ENCODE measurements around the gene OASL.

The OASL gene

DNA sequence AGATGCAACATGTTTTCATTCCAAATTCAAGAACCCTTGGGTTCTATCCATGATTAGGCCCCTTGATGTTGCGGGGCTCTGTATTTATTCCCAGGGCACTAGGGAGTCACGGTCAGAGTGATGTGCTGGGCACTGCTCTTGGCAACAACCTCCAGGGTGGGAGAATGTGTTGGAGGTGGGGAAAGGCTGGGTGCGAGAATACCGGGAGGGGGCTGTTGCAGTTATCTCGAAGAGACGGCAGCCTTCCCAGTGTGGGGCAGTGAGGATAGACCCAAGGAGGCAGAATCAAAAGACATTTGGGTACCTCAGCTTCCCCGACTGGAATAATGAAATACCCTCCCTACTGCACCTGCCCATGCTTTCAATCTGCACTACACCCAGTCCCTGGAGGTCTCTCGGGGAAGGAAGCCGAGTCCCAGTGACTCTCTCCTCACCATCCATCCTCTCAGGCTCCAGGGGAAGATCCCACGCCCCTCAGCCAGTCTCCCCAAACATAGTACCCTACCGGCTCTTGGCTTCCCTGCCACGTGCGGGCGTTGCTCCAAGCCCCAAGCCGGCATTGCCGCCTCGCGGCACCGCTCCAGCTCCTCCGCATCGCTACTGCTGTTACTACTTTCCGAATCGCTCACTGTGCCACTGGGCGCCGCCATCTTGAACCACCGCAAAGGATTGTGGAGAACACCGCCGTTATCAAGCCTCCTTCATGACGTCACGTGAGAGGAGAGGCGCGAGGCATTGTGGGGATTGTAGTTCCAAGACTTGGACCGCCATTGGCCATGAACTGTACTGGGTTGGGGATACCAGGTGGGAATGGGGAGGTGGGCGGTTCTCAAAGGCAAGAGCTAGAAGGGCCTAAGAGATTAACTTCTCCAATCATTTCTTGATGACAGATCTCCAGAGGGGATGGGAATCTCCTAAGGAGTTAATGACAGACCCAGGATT is 22.9 kb downstream of the OASL start, which contains the start of gene C12orf43:
TSS of gene C12orf43 (minus strand) at position 663 of the 942 bp plus-strand sequence. CDS start at position 650, 13 bp downstream.
- DNase-seq (ENCODE audit: low read depth in 1 of 2, low spot score in 1 of 2) = peak; percentile 82 to 93

GRCh38 chr12:121013715-121014114 is 25.3 kb downstream of the OASL start:
- no peak for DNase-seq (ENCODE audit: low read depth in 1 of 2, low spot score in 1 of 2)

DNA sequence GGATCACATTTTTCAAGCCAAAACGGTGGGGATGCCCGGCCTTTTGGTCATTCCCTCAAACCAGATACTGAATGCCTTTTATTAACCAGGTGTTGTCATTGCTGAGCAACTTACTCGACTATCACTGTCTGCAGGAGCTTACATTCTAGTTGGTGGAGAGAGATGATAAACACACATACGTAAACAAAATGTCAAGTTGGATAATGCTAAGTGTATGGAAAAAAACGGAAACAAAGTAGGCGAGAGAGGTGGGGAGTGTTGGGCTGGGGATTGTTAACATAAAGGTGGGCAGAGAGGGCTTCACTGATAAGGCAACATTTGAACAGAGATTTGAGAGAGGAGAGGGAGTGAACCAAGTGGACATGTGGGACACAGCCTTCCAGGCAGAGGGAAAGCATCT is 27.2 kb downstream of the OASL start:
- DNase-seq (ENCODE audit: low read depth in 1 of 2, low spot score in 1 of 2) = no peak

DNA sequence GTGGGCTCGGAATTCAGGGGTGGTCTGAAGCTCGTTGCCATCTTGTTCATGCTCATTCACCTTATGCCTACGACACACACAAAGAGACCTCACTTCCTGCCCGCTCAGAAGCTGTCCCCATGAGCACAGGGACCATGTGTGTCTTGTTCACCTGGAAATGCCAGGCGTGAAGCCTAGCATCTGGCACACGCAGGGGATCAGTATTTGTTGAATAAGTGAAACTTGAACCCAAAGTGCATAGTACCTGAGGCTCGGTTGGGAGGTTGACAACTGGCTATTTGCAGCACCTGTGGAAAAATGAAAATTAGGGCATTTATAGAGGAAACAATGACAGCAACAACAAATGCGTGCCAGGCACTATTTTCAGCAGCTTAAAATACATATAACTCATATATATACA is 28.2 kb downstream of the OASL start:
- no peak for DNase-seq (ENCODE audit: low read depth in 1 of 2, low spot score in 1 of 2)

DNA sequence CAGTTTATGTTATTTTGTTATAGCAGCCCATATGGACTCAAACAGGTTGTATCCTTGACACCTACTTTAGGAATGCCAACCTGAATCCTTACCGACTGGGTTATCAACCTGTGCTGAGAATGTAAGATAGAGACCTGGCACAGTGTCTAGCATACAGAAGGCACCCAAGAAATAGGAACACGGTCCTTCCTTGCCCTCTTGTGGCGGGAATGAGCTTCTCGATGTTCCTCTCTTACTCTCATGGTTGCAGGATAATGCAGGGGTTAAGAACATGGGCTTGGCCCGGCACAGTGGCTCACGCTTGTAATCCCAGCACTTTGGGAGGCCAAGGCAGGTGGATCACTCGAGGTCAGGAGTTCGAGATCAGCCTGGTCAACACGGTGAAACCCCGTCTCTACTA is 29.3 kb downstream of the OASL start:
- no peak for DNase-seq (ENCODE audit: low read depth in 1 of 2, low spot score in 1 of 2)

GRCh38 chr12:121008347-121009098 is 30.5 kb downstream of the OASL start:
- DNase-seq (ENCODE audit: low read depth in 1 of 2, low spot score in 1 of 2) = no peak

- DNase-seq (ENCODE audit: low read depth in 1 of 2, low spot score in 1 of 2) = peak; percentile 13 to 27
Measured at GRCh38 chr12:121005346-121005815, 33.7 kb downstream of the OASL start.

GRCh38 chr12:121004253-121004815 is 34.7 kb downstream of the OASL start:
- DNase-seq (ENCODE audit: low read depth in 1 of 2, low spot score in 1 of 2) = no peak

GRCh38 chr12:121003650-121004049 is 35.4 kb downstream of the OASL start:
- DNase-seq (ENCODE audit: low read depth in 1 of 2, low spot score in 1 of 2) = no peak

GRCh38 chr12:121001841-121002483 is 37.1 kb downstream of the OASL start:
- DNase-seq (ENCODE audit: low read depth in 1 of 2, low spot score in 1 of 2) = no peak

DNA sequence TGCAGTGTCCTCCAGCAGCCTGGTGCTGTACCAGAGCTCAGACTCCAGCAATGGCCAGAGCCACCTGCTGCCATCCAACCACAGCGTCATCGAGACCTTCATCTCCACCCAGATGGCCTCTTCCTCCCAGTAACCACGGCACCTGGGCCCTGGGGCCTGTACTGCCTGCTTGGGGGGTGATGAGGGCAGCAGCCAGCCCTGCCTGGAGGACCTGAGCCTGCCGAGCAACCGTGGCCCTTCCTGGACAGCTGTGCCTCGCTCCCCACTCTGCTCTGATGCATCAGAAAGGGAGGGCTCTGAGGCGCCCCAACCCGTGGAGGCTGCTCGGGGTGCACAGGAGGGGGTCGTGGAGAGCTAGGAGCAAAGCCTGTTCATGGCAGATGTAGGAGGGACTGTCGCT is 38.0 kb downstream of the OASL start:
- DNase-seq (ENCODE audit: low read depth in 1 of 2, low spot score in 1 of 2) = no peak

DNA sequence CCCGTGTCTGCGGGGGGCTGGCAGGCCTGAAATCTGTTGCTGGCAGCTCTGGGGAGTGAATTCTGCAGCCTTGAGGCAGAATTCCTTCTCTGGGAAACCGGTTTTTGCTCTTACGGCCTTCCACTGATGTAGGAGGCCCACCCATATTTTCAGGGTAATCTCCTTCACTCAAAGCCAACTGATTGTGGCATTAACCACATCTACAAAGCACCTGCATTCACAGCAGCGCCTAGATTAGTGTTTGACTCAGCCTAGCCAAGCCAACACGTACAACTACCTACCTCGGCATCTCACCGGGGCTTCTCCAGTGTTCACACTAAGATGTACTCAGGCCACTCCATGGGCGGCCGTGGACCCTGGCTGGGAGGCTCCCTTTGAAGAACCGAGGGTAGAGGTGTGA is 38.5 kb downstream of the OASL start:
- DNase-seq (ENCODE audit: low read depth in 1 of 2, low spot score in 1 of 2) = no peak

DNA sequence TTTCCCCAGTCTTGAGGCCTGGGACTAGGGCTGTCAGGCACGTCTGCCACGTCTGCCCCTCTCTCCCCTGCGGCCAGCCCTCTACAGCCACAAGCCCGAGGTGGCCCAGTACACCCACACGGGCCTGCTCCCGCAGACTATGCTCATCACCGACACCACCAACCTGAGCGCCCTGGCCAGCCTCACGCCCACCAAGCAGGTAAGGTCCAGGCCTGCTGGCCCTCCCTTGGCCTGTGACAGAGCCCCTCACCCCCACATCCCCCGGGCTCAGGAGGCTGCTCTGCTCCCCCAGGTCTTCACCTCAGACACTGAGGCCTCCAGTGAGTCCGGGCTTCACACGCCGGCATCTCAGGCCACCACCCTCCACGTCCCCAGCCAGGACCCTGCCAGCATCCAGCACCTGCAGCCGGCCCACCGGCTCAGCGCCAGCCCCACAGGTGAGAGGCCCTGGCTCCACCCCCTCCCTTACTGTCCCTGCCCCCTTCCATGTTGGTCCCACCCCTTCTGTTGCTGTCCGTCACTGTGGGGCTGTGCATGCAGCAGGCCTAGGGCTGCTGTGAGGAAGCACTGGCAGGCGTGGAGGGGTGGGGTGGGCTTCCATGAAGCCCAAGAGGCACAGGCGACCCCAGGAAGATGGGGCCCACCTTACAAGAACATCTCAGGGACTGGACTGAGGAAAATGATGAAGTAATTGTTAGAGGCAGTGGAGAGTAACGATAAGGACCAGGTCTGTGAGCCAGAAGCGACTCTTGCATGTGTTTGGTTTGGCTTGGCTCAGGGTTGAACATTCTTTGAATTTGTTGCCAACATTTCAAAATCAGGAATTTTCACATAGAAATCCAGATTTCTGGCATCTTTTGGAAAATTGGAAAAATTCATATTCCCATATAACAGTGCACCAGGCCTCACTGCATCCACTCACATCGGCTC is 39.6 kb downstream of the OASL start:
- no peak for DNase-seq (ENCODE audit: low read depth in 1 of 2, low spot score in 1 of 2)

- no peak for DNase-seq (ENCODE audit: low read depth in 1 of 2, low spot score in 1 of 2)
Measured at GRCh38 chr12:120998435-120998834, 40.6 kb downstream of the OASL start.

GRCh38 chr12:120997448-120997847 is 41.6 kb downstream of the OASL start:
- DNase-seq (ENCODE audit: low read depth in 1 of 2, low spot score in 1 of 2) = no peak

DNA sequence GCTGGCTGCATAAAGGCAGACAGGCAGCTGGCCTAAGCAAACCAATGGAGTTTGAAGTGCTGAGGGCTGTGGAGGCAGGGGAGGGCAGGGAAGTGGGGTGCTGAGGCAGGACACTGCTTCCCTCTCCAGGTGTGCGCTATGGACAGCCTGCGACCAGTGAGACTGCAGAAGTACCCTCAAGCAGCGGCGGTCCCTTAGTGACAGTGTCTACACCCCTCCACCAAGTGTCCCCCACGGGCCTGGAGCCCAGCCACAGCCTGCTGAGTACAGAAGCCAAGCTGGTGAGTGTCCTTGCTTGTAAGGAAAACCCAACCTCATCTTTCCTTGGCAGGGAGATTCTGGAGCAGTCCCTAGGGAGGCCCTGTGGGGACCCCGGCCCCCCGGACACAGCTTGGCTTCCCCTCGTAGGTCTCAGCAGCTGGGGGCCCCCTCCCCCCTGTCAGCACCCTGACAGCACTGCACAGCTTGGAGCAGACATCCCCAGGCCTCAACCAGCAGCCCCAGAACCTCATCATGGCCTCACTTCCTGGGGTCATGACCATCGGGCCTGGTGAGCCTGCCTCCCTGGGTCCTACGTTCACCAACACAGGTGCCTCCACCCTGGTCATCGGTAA is 42.8 kb downstream of the OASL start:
- no peak for DNase-seq (ENCODE audit: low read depth in 1 of 2, low spot score in 1 of 2)

DNA sequence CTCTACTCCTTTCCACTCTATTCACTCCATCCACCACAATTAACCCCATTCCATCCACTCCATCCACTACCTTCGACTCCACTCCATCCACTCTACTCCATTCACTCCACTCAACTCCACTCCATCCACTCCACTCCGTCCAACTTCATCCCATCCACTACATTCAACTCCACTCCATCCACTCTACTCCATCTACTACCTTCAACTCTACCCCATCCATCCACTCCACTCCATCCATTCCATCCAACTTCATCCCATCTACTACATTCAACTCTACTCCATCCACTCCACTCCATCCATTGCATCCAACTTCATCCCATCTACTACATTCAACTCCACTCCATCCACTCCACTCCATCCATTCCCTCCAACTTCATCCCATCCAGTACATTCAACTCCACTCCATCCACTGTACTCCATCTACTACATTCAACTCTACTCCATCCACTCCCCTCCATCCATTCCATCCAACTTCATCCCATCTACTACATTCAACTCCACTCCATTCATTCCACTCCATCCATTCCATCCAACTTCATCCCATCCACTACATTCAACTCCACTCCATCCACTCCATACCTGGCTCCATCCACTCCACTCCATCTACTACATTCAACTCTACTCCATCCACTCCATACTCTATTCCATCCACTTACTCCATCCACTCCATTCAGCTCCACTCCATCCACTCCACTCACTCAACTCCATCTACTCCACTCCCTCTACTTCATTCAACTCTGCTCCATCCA is 44.3 kb downstream of the OASL start:
- no peak for DNase-seq (ENCODE audit: low read depth in 1 of 2, low spot score in 1 of 2)

DNA sequence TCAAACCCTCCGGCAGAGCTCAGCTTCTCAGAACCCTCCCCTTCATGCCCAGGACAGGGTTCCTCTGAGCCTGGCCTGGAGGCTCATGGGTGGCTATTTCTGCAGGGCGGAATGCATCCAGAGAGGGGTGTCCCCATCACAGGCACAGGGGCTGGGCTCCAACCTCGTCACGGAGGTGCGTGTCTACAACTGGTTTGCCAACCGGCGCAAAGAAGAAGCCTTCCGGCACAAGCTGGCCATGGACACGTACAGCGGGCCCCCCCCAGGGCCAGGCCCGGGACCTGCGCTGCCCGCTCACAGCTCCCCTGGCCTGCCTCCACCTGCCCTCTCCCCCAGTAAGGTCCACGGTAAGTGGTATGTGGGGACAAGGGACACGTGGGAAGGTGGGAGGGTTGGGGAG is 45.0 kb downstream of the OASL start:
- no peak for DNase-seq (ENCODE audit: low read depth in 1 of 2, low spot score in 1 of 2)

GRCh38 chr12:120993496-120993895 is 45.5 kb downstream of the OASL start:
- no peak for DNase-seq (ENCODE audit: low read depth in 1 of 2, low spot score in 1 of 2)
